ENCODE data around the gene EIF4H. TPM values are rescaled to one million over a fixed set of nuclear protein-coding genes. Genes with fewer than 3 reads are reported as not detected.

EIF4H gene
- total RNA-seq, 1 experiment from 2014 or later = 453 TPM

DNA sequence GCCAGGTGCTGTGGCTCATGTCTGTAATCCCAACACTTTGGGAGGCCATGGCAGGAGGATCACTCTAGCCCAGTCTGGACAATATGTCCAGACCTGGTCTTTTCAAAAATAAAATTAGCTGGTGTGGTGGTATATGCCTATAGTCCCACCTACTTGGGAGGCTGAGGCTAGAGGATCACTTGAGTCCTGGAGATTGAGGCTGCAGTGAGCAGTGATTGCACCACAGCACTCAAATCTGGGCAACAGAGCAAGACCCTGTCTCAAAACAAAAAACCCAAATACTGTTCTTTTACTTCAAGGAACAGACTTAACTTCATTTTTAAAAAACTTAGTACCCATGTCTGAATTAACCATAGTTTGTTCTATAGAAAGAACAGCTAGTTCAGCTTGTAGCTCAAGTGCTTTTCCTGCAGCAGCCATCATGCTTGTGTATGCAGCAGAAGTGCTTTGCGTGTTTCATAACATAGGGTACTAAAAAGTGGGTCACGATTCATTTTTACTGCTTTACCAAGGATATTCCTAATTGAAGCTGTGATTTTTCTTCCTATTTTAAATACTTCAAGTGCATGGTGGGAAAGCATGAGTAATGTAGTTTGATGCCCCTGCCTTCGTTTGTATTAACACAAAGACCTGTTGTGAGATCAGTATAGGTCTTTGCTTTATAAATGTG lies 5.9 kb downstream of the EIF4H start:
- Histone ChIP-seq H3K9me3 (ENCODE audit: low read depth, low read length, poor library complexity, severe bottlenecking) (no peaks in the 10 kb centered on the region), H3K27ac (ENCODE audit: low read depth, low read length, poor library complexity, severe bottlenecking) (no peak overlapping the region), H3K36me3 (ENCODE audit: insufficient read depth, low read length, poor library complexity, severe bottlenecking) (peaks cover 47% of the 10 kb centered on the region), H3K4me3 (ENCODE audit: low read depth, low read length, poor library complexity, severe bottlenecking) (no peak overlapping the region), H3K4me1 (ENCODE audit: insufficient read depth, low read length, poor library complexity, severe bottlenecking) (peaks cover 52% of the 10 kb centered on the region), H3K27me3 (replicated peaks; ENCODE audit: insufficient read depth, low read depth, low read length, poor library complexity) (no peaks in the 10 kb centered on the region)
- no peak for TF ChIP-seq EZH2 (IDR thresholded peaks at IDR 0.05; ENCODE audit: borderline replicate concordance, low read depth, low read length, poor library complexity, severe bottlenecking)
- TF ChIP-seq CTCF (conservative IDR thresholded peaks at IDR 0.05; ENCODE audit: low read depth, low read length) = no peak
- CTCF ChIA-PET = interaction anchor here (0.6 kb wide), 1 partner anchor 456 kb away, joined by 4 read pairs; no protein-coding TSS in a partner anchor
- POLR2A ChIA-PET (ENCODE audit: low non-redundant PET) = interaction anchor here (0.6 kb wide), 1 partner anchor 162 kb away, joined by 6 read pairs; no protein-coding TSS in a partner anchor
- BruUV-seq (replicated peaks) = no TSS peak
- no peak for DNase-seq (ENCODE audit: low spot score)
- intact Hi-C loops (cut with micrococcal nuclease; ENCODE audit: unreplicated experiment) = no loop called here

GRCh38 chr7:74180866-74181265 lies 6.7 kb downstream of the EIF4H start:
- H3K4me1 ChIP-seq (ENCODE audit: insufficient read depth, low read length, poor library complexity, severe bottlenecking) = peaks cover 55% of the 10 kb centered on the region
- intact Hi-C loops (cut with micrococcal nuclease; ENCODE audit: unreplicated experiment) = no loop called here
- POLR2A ChIA-PET (ENCODE audit: low non-redundant PET) = no interaction called here

DNA sequence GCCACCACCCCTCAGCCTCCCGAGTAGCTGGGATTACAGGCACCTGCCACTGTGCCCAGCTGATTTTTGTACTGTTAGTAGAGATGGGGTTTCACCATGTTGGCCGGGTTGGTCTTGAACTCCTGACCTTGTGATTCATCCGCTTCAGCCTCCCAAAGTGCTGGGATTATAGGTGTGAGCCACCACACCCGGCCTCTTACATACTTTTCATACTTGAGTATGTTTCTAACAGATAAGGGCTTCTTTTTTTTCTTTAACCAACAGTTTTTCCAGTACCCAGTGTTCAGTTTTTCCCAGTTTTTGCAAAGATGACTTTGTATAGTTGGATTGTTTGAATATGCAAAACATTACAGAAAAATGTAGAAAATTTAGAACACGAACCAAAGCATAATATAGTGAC lies 7.7 kb downstream of the EIF4H start:
- Histone ChIP-seq H3K4me3 (ENCODE audit: low read depth, low read length, poor library complexity, severe bottlenecking) (no peak overlapping the region), H3K4me1 (ENCODE audit: insufficient read depth, low read length, poor library complexity, severe bottlenecking) (peaks cover 55% of the 10 kb centered on the region), H3K36me3 (ENCODE audit: insufficient read depth, low read length, poor library complexity, severe bottlenecking) (peaks cover 34% of the 10 kb centered on the region), H3K27ac (ENCODE audit: low read depth, low read length, poor library complexity, severe bottlenecking) (no peak overlapping the region), H3K9me3 (ENCODE audit: low read depth, low read length, poor library complexity, severe bottlenecking) (no peaks in the 10 kb centered on the region), H3K27me3 (replicated peaks; ENCODE audit: insufficient read depth, low read depth, low read length, poor library complexity) (no peaks in the 10 kb centered on the region)
- ChIA-PET POLR2A (ENCODE audit: low non-redundant PET) (no interaction called here), CTCF (no interaction called here)
- no peak for DNase-seq (ENCODE audit: low spot score)
- BruUV-seq (replicated peaks) = no TSS peak
- TF ChIP-seq CTCF (conservative IDR thresholded peaks at IDR 0.05; ENCODE audit: low read depth, low read length) (no peak), EZH2 (IDR thresholded peaks at IDR 0.05; ENCODE audit: borderline replicate concordance, low read depth, low read length, poor library complexity, severe bottlenecking) (no peak)
- intact Hi-C loops (cut with micrococcal nuclease; ENCODE audit: unreplicated experiment) = no loop called here

More at GRCh38 chr7:74180866-74181265, 6.7 kb downstream of the EIF4H start:
- Histone ChIP-seq H3K9me3 (ENCODE audit: low read depth, low read length, poor library complexity, severe bottlenecking) (no peaks in the 10 kb centered on the region), H3K27ac (ENCODE audit: low read depth, low read length, poor library complexity, severe bottlenecking) (no peak overlapping the region), H3K36me3 (ENCODE audit: insufficient read depth, low read length, poor library complexity, severe bottlenecking) (peaks cover 44% of the 10 kb centered on the region), H3K4me3 (ENCODE audit: low read depth, low read length, poor library complexity, severe bottlenecking) (no peak overlapping the region), H3K27me3 (replicated peaks; ENCODE audit: insufficient read depth, low read depth, low read length, poor library complexity) (no peaks in the 10 kb centered on the region)
- CTCF ChIA-PET = no interaction called here
- no peak for DNase-seq (ENCODE audit: low spot score)
- BruUV-seq (replicated peaks) = no TSS peak
- no peak for TF ChIP-seq EZH2 (IDR thresholded peaks at IDR 0.05; ENCODE audit: borderline replicate concordance, low read depth, low read length, poor library complexity, severe bottlenecking)
- no peak for TF ChIP-seq CTCF (conservative IDR thresholded peaks at IDR 0.05; ENCODE audit: low read depth, low read length)

Data from A673 (cell line).